ENCODE measurements around the gene CDK17.

- TF ChIP-seq ZNF274 (IDR thresholded peaks at IDR 0.05; ENCODE audit: low read depth, low read length) (no peak), YY1 (IDR thresholded peaks at IDR 0.05; ENCODE audit: insufficient read depth, insufficient read length) (no peak), SUZ12 (IDR thresholded peaks at IDR 0.05; ENCODE audit: extremely low read depth, insufficient read depth, insufficient read length) (no peak)
These were observed 161.7 kb downstream of the CDK17 start for GRCh38 chr12:96238336-96239047.

All from NT2/D1 (cell line).